ENCODE results near the gene WDCP. TPM values are rescaled to one million over a fixed set of nuclear protein-coding genes. Genes with fewer than 3 reads are reported as not detected.
A peak's percentile ranks its signal among the peaks of the same experiment; 100 is the strongest.

WDCP gene
- total RNA-seq, 3 donors from 2014 or later (not counting 1 experiment from before 2014, with no cell fraction given) = 2.4 to 11.8 (median 11.2) TPM

- ATAC-seq = peak; percentile 13 to 28 (median 14)
- Mint-ChIP-seq H3K27ac (peak overlapping the region; percentile 94 to 98), H3K4me1 (peaks cover 12 to 32% of the 10 kb centered on the region in 2 donors), H3K4me3 (peak overlapping the region; percentile 94), H3K36me3 (no peaks in the 10 kb centered on the region), H3K27me3 (ENCODE audit: low read depth in 2 of 2) (no peaks in the 10 kb centered on the region), H3K9me3 (no peaks in the 10 kb centered on the region)
- no peak for TF ChIP-seq CTCF (IDR thresholded peaks at IDR 0.05)
- no peaks in the 10 kb centered on the region for H3K9me3 ChIP-seq (ENCODE audit: control insufficient read depth, insufficient read depth, low read length)
- intact Hi-C loops (cut with micrococcal nuclease) = loop anchor here (1.0 kb wide), 2 partner anchors 30 to 150 kb away; partner anchors contain the start of genes ATAD2B and WDCP
- H3K27ac ChIP-seq (ENCODE audit: low read length) = peak overlapping the region; percentile 89
- H3K4me3 ChIP-seq (ENCODE audit: low read length) = peak overlapping the region; percentile 94
- peaks cover 17% of the 10 kb centered on the region for H3K4me1 ChIP-seq (ENCODE audit: control insufficient read depth, insufficient read depth, low read length)
- WGBS (ENCODE audit: insufficient coverage) = 1% methylated on average over 41 of the region's 41 CpGs
- DNase-seq = no peak
- H3K36me3 ChIP-seq (ENCODE audit: control insufficient read depth, insufficient read depth, low read length) = peaks cover 13% of the 10 kb centered on the region
- no peaks in the 10 kb centered on the region for H3K27me3 ChIP-seq (ENCODE audit: control insufficient read depth, insufficient read depth, low read length)
Measured at GRCh38 chr2:24076849-24077534, 29.8 kb upstream of the WDCP start.

GRCh38 chr2:24075915-24076848 is 29.0 kb upstream of the WDCP start, which contains the start of gene SF3B6:
Gene SF3B6, minus strand, starts transcription at chr2:24076326. Its CDS starts 97 bp downstream, at chr2:24076229.
- ATAC-seq (peak; percentile 83 to 95 (median 88)), DNase-seq (peak; percentile 96 to 100)
- Mint-ChIP-seq H3K27ac (peak within 1 kb of the TSS; percentile 94 to 98), H3K9me3 (no peaks in the 10 kb centered on the region), H3K4me1 (peaks cover 12 to 32% of the 10 kb centered on the region in 2 donors), H3K27me3 (ENCODE audit: low read depth in 2 of 2) (no peaks in the 10 kb centered on the region), H3K36me3 (no peaks in the 10 kb centered on the region), H3K4me3 (peak within 1 kb of the TSS; percentile 94)
- under 1% methylated on average over 64 of the region's 64 CpGs for whole genome bisulfite sequencing (ENCODE audit: insufficient coverage)
- no peaks in the 10 kb centered on the region for H3K9me3 ChIP-seq (ENCODE audit: control insufficient read depth, insufficient read depth, low read length)
- TF ChIP-seq CTCF (IDR thresholded peaks at IDR 0.05) = no peak
- H3K36me3 ChIP-seq (ENCODE audit: control insufficient read depth, insufficient read depth, low read length) = peaks cover 16% of the 10 kb centered on the region
- no peaks in the 10 kb centered on the region for H3K27me3 ChIP-seq (ENCODE audit: control insufficient read depth, insufficient read depth, low read length)
- H3K4me3 ChIP-seq (ENCODE audit: low read length) = peak within 1 kb of the TSS; percentile 94
- intact Hi-C loops (cut with micrococcal nuclease) = loop anchor here (1.0 kb wide), 2 partner anchors 29 to 149 kb away; partner anchors contain the start of genes ATAD2B and WDCP
- peaks cover 17% of the 10 kb centered on the region for H3K4me1 ChIP-seq (ENCODE audit: control insufficient read depth, insufficient read depth, low read length)
- H3K27ac ChIP-seq (ENCODE audit: low read length) = peak within 1 kb of the TSS; percentile 89

- TF ChIP-seq CTCF (IDR thresholded peaks at IDR 0.05) = no peak
- Mint-ChIP-seq H3K9me3 (no peaks in the 10 kb centered on the region), H3K4me1 (peaks cover 12 to 32% of the 10 kb centered on the region in 2 donors), H3K4me3 (peak overlapping the region; percentile 94), H3K36me3 (no peaks in the 10 kb centered on the region), H3K27me3 (ENCODE audit: low read depth in 2 of 2) (no peaks in the 10 kb centered on the region), H3K27ac (peak overlapping the region; percentile 94 to 98)
- WGBS (ENCODE audit: insufficient coverage) = 76% methylated on average over 4 of the region's 5 CpGs
- ATAC-seq (no peak), DNase-seq (no peak)
- Histone ChIP-seq H3K4me3 (ENCODE audit: low read length) (peak overlapping the region; percentile 94), H3K27ac (ENCODE audit: low read length) (peak overlapping the region; percentile 89), H3K36me3 (ENCODE audit: control insufficient read depth, insufficient read depth, low read length) (peaks cover 20% of the 10 kb centered on the region), H3K9me3 (ENCODE audit: control insufficient read depth, insufficient read depth, low read length) (no peaks in the 10 kb centered on the region), H3K4me1 (ENCODE audit: control insufficient read depth, insufficient read depth, low read length) (peaks cover 17% of the 10 kb centered on the region), H3K27me3 (ENCODE audit: control insufficient read depth, insufficient read depth, low read length) (no peaks in the 10 kb centered on the region)
- intact Hi-C loops (cut with micrococcal nuclease) = no loop called here
Measured at GRCh38 chr2:24075259-24075658, 28.1 kb upstream of the WDCP start.

Measured in natural killer cell (primary cell).